NCI-H69 (cell line): ENCODE results near the gene SEL1L.
A peak's percentile ranks its signal among the peaks of the same experiment; 100 is the strongest.
"Not testable (repeated sequence)": the region's sequence is repeated elsewhere in the genome, so short reads cannot be mapped to it uniquely, and the experiment has no call there.

ENCODE experiments used
- DNase-seq: peaks from one replicate; lab custom pipeline; 2025; lab: John Stamatoyannopoulos, UW

SEL1L gene

GRCh38 chr14:81533536-81534343, at the start of gene SEL1L:
TSS of gene SEL1L (minus strand) at chr14:81533853. CDS start at chr14:81533744, 109 bp downstream.
- DNase-seq = peak; percentile 100

DNA sequence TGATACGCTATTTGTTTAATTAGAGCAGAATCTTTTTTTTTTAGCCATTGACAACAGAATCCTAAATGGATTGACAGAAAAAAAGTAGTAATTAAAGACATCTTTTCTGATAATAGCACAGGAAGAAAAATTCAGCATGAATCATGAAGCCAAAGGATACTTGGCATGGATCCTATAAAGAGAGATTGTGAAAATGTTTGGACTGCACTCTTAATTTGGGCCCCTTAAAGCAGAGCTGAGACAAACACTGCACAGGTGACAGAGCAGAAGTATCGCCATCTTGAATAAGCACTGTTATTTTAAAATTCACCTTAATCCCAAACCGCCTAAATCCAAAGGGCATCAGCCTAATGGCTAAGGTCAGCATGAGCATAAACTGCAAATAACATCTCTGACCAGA, 48.8 kb upstream of the SEL1L start:
- DNase-seq = peak; percentile 20

GRCh38 chr14:81579115-81579514, 45.5 kb upstream of the SEL1L start:
- peak; percentile 14 for DNase-seq

- no peak for DNase-seq
These were observed 37.8 kb upstream of the SEL1L start for GRCh38 chr14:81571437-81571836.

DNA sequence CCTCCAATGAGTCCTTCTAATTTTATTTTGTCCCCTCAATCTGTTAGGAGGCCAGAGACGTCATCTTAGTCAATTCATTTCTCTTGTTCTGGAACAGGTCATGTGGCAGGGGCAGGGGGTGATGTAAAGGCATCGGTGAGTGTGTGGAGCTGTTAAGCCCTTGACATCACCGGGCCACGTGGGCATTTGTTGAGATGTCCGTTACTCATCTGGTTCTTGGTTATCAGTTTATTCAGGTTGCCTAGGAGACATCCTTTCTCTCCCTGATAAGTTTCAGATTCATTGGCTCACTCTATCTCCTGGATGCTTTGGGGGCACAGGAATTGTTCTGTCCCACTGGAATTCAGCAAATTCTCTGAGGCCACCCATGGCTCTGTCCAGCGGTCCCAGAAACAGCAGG, 33.6 kb upstream of the SEL1L start:
- no peak for DNase-seq

- DNase-seq = peak; percentile 68
These were observed 32.0 kb upstream of the SEL1L start for GRCh38 chr14:81565441-81566290.

DNA sequence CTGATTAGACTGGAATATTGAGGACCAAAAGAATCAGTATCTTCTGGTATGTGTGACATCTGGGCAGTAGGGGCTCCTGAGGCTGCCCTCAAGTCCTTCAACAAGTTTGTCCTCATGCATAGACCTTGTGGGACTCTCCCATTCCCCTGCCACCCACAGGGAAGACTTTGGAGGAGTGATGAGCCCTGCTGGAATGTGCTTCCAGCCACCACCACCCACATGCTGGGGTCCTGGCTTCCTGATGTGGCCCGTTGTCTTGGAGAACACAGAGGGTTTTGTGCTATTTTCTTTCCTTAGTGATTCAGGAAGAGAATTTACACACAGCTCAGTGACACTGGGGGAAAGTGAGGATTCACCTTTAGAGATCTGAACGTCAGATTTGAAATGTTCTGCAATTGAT, 29.2 kb upstream of the SEL1L start:
- DNase-seq = no peak

GRCh38 chr14:81561084-81561775, 27.6 kb upstream of the SEL1L start:
- no peak for DNase-seq

- DNase-seq = no peak
These were observed 25.7 kb upstream of the SEL1L start for GRCh38 chr14:81559385-81559784.

- DNase-seq = no peak
These were observed 23.5 kb upstream of the SEL1L start for GRCh38 chr14:81557146-81557545.

DNA sequence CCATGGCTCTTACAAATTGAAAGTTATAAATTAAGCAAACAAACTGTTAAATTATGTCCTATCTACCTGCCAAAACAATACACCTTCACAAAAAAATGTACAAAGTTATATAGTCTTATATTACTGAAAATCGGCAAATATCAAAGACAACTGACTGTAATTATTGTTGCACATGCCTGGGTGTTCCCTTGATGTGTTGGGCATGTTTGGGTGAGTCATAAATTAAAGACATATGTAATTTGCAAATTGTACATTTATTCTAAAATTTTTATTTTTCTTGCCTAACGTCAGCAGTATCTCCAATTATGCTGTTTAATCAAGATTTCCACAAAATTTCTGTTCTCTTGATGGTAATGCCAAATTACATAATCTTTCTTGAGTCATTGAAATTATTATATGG, 22.0 kb upstream of the SEL1L start:
- no peak for DNase-seq

DNA sequence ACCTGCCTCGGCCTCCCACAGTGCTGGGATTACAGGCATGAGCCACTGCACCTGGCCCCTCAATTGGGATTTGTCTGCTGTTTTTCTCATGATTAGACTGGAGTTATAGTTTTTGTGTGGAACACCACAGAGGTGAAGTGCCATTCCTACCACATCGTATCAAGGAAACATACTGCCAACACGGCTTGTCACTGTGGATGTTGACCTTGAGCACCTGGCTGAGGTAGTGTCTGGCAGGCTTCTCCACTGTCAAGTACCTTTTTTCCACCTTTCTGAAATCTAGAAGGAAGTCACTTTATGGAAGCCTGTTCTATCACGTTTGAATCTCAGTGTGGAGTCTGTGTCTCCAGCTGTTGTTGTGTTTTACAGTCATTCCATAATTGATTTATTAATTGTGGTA, 21.4 kb upstream of the SEL1L start:
- DNase-seq = no peak

- no peak for DNase-seq
These were observed 17.8 kb upstream of the SEL1L start for GRCh38 chr14:81551471-81551870.

GRCh38 chr14:81550001-81550637, 16.5 kb upstream of the SEL1L start:
- DNase-seq = no peak

DNA sequence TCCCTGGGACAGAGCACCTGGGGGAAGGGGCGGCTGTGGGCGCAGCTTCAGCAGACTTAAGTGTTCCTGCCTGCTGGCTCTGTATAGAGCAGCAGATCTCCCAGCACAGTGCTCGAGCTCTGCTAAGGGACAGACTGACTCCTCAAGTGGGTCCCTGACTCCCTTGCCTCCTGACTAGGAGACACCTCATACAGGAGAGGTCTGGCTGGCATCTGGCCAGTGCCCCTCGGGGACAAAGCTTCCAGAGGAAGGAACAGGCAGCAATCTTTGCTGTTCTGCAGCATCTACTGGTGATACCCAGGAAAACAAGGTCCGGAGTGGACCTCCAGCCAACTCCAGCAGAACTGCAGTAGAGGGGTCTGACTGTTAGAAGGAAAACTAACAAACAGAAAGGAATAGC, 7.6 kb upstream of the SEL1L start:
- DNase-seq = not testable (repeated sequence)

DNA sequence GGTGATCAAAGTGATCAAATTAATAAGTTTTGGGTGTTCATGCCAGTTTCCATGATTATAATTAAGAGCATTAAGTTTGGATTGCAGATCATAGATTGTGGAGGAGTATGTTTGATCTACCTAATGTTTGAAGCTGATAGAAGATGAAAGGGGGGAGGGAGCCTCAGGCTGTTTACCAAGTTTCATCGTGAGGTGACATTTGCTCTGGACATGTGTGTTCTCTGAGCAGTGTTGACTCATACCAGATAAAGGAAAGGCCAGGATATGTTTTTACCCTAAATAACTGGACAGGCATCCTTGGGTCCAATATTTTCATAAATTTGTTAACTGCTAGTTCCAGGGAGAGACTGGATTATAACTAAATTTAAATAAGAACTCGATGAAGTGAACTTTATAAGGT, 3.5 kb upstream of the SEL1L start:
- peak; percentile 22 for DNase-seq

DNA sequence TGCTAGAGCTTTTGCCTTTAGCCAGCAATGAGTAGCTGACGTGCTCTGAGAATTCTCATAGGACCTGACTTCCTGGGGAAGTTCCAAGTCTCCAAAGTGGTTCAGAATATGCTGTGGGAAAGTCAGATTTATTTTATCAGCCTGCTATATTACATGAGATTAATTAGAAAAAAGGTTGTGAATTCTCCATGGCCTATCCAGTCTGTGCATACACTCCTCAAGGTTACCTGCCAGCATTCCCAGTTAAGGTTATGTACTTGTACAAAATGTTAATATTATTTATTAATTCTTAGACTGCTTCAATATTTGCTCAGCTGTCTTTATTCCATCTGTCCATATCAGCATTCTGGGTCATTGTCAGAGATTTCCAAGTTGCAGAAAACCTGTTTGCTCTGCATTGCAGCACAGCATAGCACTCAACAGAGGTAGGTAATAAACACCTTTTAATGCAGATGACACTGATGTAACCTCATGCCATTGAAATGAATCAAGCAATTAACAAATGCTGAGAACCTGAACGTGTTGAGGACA, 2.7 kb upstream of the SEL1L start:
- DNase-seq = no peak

DNA sequence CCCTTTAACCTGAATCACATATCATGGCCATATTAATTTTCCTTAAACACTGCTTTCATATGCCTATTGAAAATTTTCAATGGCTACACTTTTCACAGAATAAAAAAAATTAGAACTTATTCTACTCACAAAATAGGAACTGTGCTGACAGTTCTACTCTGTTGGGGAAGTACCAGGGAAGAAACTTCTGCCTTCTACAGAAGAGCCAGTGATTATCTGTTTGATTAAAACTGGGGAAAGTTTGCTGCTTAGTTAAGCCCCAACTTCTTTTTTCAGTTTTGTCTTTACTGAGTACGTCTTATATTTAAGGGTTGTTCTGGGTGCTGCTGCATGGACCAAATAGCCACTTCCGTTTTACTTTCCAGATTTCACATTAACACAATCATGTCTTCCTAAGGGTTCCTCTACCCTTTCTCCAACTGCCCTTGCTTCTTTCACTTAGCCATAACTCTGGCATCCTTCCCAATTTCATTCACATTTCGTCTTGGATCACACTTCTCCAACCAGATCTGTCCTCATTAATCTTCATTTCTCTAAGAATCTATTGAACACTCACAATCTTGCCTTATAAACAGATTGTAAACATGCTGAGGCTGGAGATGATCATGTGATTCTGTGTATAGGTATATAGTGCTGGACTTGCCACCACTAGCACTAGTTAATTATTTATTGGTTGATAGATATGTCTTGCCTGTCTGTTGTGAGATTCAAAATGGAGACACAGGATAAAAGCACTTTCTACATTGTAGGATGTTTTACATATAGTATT, 1.9 kb upstream of the SEL1L start:
- no peak for DNase-seq

- no peak for DNase-seq
These were observed 939 bp upstream of the SEL1L start for GRCh38 chr14:81534510-81535074.

GRCh38 chr14:81533212-81533535, 479 bp downstream of the SEL1L start:
- DNase-seq = no peak

GRCh38 chr14:81529391-81529790, 4.3 kb downstream of the SEL1L start:
- DNase-seq = peak; percentile 43
